ENCODE results near the gene RXRA.

The RXRA gene

DNA sequence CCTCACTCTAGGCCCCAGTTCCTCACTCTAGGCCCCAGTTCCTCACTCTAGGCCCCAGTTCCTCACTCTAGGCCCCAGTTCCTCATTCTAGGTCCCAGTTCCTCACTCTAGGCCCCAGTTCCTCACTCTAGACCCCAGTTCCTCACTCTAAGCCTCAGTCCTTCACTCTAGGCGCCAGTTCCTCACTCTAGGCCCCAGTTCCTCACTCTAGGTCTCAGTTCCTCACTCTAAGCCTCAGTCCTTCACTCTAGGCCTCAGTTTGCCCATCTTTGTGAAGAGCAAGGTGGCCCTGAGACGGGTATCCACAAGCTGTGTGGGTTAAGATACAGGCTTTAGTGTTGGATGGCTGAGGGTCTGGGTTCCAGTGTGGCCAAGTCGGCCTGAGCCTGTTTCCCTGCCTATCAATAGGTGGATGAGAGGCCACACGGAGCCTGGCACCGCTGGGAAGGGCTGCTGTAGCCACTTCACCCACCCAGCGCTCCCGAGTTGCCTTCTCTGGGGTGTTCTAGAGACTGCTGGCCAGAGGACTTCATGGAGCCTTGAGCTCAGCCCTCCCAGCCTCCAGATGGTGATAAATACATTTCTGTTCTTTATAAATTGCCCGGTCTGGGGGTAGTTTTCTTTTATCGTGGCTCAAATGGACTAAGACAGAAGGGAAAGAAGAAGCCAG, 150.2 kb downstream of the RXRA start:
- DNase-seq: no peak

- DNase-seq: no peak
Measured at GRCh38 chr9:134476942-134477335, 150.7 kb downstream of the RXRA start.

DNA sequence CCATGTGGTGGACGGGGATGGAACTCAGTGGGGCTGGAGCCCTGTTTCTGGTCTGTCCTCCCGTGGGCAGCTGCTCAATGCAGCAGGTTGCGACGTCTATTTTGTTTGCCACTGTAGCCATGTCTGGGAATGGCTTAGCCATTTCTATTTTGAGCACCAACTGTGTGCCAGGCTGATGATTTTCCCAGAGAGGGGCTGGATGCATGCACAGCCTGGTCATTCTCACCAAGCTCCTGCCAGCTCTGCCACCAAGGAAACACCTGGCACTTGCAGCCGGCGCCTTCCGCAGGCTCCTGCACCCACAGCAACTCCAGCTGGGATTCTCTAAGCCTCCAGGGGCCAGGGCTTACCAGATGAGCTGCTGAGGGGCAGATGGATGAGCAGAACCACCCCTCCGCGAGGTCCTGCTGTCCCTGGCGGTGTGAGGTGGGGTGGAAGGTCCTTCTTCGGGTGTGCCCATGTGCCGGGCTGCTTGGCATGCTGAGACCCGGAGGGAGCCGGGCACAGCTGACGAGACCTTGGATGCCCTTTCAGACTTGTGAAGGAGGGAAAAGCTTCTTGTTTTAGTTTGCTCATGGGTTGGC, 151.2 kb downstream of the RXRA start:
- no peak for DNase-seq

- DNase-seq: no peak
Measured at GRCh38 chr9:134477927-134478326, 151.7 kb downstream of the RXRA start.

GRCh38 chr9:134481762-134482161, 155.5 kb downstream of the RXRA start:
- DNase-seq: no peak

DNA sequence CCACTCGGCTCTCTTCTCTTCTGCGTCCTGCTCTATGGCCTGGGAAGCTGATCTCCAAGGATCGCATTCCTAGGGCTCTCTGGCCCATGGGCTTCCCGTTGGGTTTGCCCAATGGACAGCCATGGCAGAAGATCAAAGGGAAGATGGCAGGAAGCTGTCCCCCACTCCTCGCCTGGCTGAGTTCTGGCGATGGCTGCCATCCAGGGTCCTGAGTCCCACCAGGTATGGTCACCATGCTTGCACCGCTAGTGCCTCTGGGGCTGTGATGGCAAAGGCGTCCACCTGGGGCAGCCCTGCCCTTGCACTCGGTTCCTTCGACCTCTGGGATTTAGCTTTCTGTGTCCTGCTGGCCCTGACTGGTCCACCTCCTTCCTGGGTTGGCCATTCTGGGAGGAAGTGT, 156.0 kb downstream of the RXRA start:
- no peak for DNase-seq

GRCh38 chr9:134483361-134484184, 157.3 kb downstream of the RXRA start:
- DNase-seq: no peak

- peak in 1 of 2 donors; percentile 14 for DNase-seq
Measured at GRCh38 chr9:134484479-134484878, 158.2 kb downstream of the RXRA start.

DNA sequence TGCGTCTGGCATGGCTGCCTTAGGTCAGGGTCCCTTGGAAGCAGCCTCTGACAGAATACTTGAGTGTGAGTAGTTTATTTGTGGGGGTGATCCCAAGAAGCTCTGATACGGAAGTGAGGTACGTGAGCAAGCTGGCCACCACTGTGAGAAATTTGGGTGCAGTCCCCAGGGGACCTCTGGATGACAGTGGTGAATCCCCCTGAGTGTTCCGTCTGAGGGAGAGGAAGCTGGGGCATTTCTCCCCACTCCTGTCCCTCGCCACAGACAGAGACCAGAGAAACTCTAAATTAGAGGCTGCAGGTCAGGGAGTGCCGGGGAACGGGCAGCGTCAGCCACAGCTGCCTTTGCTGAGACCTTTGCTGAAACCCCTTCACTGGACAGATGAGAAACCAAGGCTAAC, 159.4 kb downstream of the RXRA start:
- DNase-seq: no peak

- no peak for DNase-seq
Measured at GRCh38 chr9:134486143-134486591, 159.9 kb downstream of the RXRA start.

- DNase-seq: no peak
Measured at GRCh38 chr9:134486596-134486995, 160.3 kb downstream of the RXRA start.

Data from hippocampal formation (tissue), 2 donors.